H1 (cell line): ENCODE measurements around the gene SLC24A3. TPM values are rescaled to one million over a fixed set of nuclear protein-coding genes. Genes with fewer than 3 reads are reported as not detected.

Source experiments
- CHD1 ChIP-seq: IDR thresholded peaks from 2 replicates; pipeline ENCODE4 v1.6.1; 2012; ENCODE audit warnings: low read depth, low read length, improper control_type of control experiment
- EP300 ChIP-seq, 2 experiments: IDR thresholded peaks; 1 replicate in 1 of 2; 2 replicates in 1 of 2; pipeline ENCODE4 v1.6.1; 2011 to 2012; ENCODE audit warnings: low read depth in 2 of 2, low read length in 2 of 2, mild to moderate bottlenecking in 2 of 2, borderline replicate concordance in 1 of 2, inconsistent platforms in 1 of 2, moderate library complexity in 1 of 2
- KDM4A ChIP-seq: IDR thresholded peaks from one replicate; pipeline ENCODE4 v1.7.1; 2012; ENCODE audit warnings: low read depth, mild to moderate bottlenecking, moderate library complexity, low read length, inconsistent platforms; ENCODE audit not compliant: severe bottlenecking
- POLR2AphosphoS5 ChIP-seq: IDR thresholded peaks from 2 replicates; pipeline ENCODE4 v1.6.1; 2011; ENCODE audit warnings: low read depth, low read length
- RAD21 ChIP-seq, 2 experiments: IDR thresholded peaks in 1 of 2; conservative IDR thresholded peaks in 1 of 2; 2 replicates each; pipeline ENCODE4 v1.6.1; 2011; ENCODE audit warnings: low read depth in 2 of 2, low read length in 2 of 2, improper control_type of control experiment in 1 of 2, inconsistent platforms in 1 of 2, mild to moderate bottlenecking in 1 of 2, moderate library complexity in 1 of 2
- RBBP5 ChIP-seq: IDR thresholded peaks from 2 replicates; pipeline ENCODE4 v1.7.1; 2012; ENCODE audit warnings: low read depth, mild to moderate bottlenecking, inconsistent platforms, low read length, moderate library complexity, borderline replicate concordance
- RFX5 ChIP-seq: IDR thresholded peaks from 2 replicates; pipeline ENCODE4 v1.6.1; 2011; ENCODE audit warnings: low read depth, low read length, improper control_type of control experiment, borderline replicate concordance
- SP2 ChIP-seq: IDR thresholded peaks from 2 replicates; pipeline ENCODE4 v1.6.1; 2012; ENCODE audit warnings: mild to moderate bottlenecking, low read length, inconsistent platforms
- YY1 ChIP-seq: IDR thresholded peaks from 2 replicates; pipeline ENCODE4 v1.6.1; 2011; ENCODE audit warnings: low read depth, mild to moderate bottlenecking, low read length
- polyA plus RNA-seq, 7 experiments: library from polyadenylated mRNA; depleted of rRNA in 3 of 7; stranded (reverse) in 5 of 7; unstranded in 2 of 7; fragments of >200 nt in 5 of 7; fragments of 200-250 nt in 2 of 7; gene quantifications; 1 replicate in 5 of 7; 2 replicates in 1 of 7; 4 replicates in 1 of 7; pipeline versions ENCODE4 v1.2.1 to v1.2.3, GENCODE V29; 2011 to 2013; ENCODE audit warnings: missing spikeins in 2 of 7, mixed read lengths in 2 of 7
- total RNA-seq: library from RNA; stranded (reverse); fragmentation: NEBNext Ultra II Directional; extraction: Animal tissue kit (Norgen Biotek cat#: 25700); gene quantifications from 2 replicates; pipeline ENCODE4 v1.2.1, GENCODE V29; 2021
- TF ChIP-seq, protein P1 (sequence below): fragments of 300-600 bp; sonication (generic); IDR thresholded peaks from 2 replicates; pipeline ENCODE4 v1.7.1; 2012; ENCODE audit warnings: low read length, moderate library complexity, mild to moderate bottlenecking, inconsistent platforms; ENCODE audit not compliant: insufficient replicate concordance
- TF ChIP-seq, protein P2 (sequence below): IDR thresholded peaks from 2 replicates; pipeline ENCODE4 v1.6.1; 2012; ENCODE audit warnings: inconsistent platforms

SLC24A3 gene
- total and polyA plus RNA-seq, 2 of the 8 experiments (the other 6 are each of a cell fraction or from before 2014, with no cell fraction given): 4.5 to 6.3 TPM

DNA sequence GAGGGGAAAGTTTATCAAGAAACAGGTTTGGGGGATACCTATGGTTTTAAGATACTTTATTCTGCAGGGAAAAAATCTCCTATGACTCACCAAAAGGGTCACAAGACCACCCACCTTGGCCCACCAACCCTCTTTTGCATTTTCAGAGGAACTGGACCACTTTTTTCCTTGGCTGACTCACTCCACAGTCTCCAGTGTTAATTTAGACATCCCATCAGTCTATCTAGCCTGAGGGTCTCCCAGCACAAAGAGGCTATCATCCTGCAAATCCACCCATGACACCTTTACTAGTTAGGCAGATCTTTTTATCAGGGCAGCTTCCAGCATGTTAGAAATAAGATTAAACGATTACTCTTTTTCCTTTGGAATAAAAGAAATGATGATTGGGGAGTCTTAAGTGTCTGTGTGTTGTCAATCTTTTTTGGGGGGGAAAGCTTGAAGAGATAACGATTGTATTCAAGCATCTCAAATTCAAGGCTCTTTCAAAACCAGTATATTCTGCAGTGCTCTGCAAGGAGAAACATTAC lies 407.5 kb downstream of the SLC24A3 start (continued):
- TF ChIP-seq, protein P1, sequence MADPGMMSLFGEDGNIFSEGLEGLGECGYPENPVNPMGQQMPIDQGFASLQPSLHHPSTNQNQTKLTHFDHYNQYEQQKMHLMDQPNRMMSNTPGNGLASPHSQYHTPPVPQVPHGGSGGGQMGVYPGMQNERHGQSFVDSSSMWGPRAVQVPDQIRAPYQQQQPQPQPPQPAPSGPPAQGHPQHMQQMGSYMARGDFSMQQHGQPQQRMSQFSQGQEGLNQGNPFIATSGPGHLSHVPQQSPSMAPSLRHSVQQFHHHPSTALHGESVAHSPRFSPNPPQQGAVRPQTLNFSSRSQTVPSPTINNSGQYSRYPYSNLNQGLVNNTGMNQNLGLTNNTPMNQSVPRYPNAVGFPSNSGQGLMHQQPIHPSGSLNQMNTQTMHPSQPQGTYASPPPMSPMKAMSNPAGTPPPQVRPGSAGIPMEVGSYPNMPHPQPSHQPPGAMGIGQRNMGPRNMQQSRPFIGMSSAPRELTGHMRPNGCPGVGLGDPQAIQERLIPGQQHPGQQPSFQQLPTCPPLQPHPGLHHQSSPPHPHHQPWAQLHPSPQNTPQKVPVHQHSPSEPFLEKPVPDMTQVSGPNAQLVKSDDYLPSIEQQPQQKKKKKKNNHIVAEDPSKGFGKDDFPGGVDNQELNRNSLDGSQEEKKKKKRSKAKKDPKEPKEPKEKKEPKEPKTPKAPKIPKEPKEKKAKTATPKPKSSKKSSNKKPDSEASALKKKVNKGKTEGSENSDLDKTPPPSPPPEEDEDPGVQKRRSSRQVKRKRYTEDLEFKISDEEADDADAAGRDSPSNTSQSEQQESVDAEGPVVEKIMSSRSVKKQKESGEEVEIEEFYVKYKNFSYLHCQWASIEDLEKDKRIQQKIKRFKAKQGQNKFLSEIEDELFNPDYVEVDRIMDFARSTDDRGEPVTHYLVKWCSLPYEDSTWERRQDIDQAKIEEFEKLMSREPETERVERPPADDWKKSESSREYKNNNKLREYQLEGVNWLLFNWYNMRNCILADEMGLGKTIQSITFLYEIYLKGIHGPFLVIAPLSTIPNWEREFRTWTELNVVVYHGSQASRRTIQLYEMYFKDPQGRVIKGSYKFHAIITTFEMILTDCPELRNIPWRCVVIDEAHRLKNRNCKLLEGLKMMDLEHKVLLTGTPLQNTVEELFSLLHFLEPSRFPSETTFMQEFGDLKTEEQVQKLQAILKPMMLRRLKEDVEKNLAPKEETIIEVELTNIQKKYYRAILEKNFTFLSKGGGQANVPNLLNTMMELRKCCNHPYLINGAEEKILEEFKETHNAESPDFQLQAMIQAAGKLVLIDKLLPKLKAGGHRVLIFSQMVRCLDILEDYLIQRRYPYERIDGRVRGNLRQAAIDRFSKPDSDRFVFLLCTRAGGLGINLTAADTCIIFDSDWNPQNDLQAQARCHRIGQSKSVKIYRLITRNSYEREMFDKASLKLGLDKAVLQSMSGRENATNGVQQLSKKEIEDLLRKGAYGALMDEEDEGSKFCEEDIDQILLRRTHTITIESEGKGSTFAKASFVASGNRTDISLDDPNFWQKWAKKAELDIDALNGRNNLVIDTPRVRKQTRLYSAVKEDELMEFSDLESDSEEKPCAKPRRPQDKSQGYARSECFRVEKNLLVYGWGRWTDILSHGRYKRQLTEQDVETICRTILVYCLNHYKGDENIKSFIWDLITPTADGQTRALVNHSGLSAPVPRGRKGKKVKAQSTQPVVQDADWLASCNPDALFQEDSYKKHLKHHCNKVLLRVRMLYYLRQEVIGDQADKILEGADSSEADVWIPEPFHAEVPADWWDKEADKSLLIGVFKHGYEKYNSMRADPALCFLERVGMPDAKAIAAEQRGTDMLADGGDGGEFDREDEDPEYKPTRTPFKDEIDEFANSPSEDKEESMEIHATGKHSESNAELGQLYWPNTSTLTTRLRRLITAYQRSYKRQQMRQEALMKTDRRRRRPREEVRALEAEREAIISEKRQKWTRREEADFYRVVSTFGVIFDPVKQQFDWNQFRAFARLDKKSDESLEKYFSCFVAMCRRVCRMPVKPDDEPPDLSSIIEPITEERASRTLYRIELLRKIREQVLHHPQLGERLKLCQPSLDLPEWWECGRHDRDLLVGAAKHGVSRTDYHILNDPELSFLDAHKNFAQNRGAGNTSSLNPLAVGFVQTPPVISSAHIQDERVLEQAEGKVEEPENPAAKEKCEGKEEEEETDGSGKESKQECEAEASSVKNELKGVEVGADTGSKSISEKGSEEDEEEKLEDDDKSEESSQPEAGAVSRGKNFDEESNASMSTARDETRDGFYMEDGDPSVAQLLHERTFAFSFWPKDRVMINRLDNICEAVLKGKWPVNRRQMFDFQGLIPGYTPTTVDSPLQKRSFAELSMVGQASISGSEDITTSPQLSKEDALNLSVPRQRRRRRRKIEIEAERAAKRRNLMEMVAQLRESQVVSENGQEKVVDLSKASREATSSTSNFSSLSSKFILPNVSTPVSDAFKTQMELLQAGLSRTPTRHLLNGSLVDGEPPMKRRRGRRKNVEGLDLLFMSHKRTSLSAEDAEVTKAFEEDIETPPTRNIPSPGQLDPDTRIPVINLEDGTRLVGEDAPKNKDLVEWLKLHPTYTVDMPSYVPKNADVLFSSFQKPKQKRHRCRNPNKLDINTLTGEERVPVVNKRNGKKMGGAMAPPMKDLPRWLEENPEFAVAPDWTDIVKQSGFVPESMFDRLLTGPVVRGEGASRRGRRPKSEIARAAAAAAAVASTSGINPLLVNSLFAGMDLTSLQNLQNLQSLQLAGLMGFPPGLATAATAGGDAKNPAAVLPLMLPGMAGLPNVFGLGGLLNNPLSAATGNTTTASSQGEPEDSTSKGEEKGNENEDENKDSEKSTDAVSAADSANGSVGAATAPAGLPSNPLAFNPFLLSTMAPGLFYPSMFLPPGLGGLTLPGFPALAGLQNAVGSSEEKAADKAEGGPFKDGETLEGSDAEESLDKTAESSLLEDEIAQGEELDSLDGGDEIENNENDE: no peak
- TF ChIP-seq CHD1: no peak
- TF ChIP-seq RBBP5: no peak
- TF ChIP-seq RFX5: no peak
- TF ChIP-seq, protein P2, sequence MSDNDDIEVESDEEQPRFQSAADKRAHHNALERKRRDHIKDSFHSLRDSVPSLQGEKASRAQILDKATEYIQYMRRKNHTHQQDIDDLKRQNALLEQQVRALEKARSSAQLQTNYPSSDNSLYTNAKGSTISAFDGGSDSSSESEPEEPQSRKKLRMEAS: no peak
- TF ChIP-seq EP300 (IDR thresholded peaks at IDR 0.05; ENCODE audit: borderline replicate concordance in 1 of 2, low read depth in 2 of 2, low read length in 2 of 2): no peak
- no peak for TF ChIP-seq KDM4A
- TF ChIP-seq YY1: no peak
- TF ChIP-seq RAD21 (IDR thresholded peaks at IDR 0.05 in 1 of 2, conservative IDR thresholded peaks at IDR 0.05 in 1 of 2; ENCODE audit: low read depth in 2 of 2, low read length in 2 of 2): no peak
- no peak for TF ChIP-seq POLR2AphosphoS5
- no peak for TF ChIP-seq SP2
